ENCODE measurements around the gene BAIAP3.
"Not testable (repeated sequence)": the region's sequence is repeated elsewhere in the genome, so short reads cannot be mapped to it uniquely, and the experiment has no call there.

BAIAP3 gene

GRCh38 chr16:1333149-1333812, at the start of gene BAIAP3:
TSS of gene BAIAP3 (plus strand) at chr16:1333645. CDS start at chr16:1338550, 4,905 bp downstream.
- DNase-seq (ENCODE audit: low read depth): peak; percentile 41

- no peak for DNase-seq (ENCODE audit: low read depth)
These were observed 49.3 kb upstream of the BAIAP3 start for GRCh38 chr16:1283996-1284616.

- DNase-seq (ENCODE audit: low read depth): no peak
These were observed 47.6 kb upstream of the BAIAP3 start for GRCh38 chr16:1285669-1286512.

- no peak for DNase-seq (ENCODE audit: low read depth)
These were observed 46.8 kb upstream of the BAIAP3 start for GRCh38 chr16:1286513-1287094.

GRCh38 chr16:1287982-1288670, 45.3 kb upstream of the BAIAP3 start:
- DNase-seq (ENCODE audit: low read depth): no peak

GRCh38 chr16:1288813-1289476, 44.5 kb upstream of the BAIAP3 start:
- DNase-seq (ENCODE audit: low read depth): no peak

GRCh38 chr16:1289477-1289866, 44.0 kb upstream of the BAIAP3 start:
- DNase-seq (ENCODE audit: low read depth): no peak

- DNase-seq (ENCODE audit: low read depth): no peak
These were observed 43.4 kb upstream of the BAIAP3 start for GRCh38 chr16:1290063-1290501.

- DNase-seq (ENCODE audit: low read depth): no peak
These were observed 42.4 kb upstream of the BAIAP3 start for GRCh38 chr16:1290860-1291575.

- no peak for DNase-seq (ENCODE audit: low read depth)
These were observed 41.9 kb upstream of the BAIAP3 start for GRCh38 chr16:1291576-1291974.

- DNase-seq (ENCODE audit: low read depth): not testable (repeated sequence)
These were observed 41.2 kb upstream of the BAIAP3 start for GRCh38 chr16:1292208-1292607.

- DNase-seq (ENCODE audit: low read depth): not testable (repeated sequence)
These were observed 40.6 kb upstream of the BAIAP3 start for GRCh38 chr16:1292808-1293207.

- DNase-seq (ENCODE audit: low read depth): no peak
These were observed 39.4 kb upstream of the BAIAP3 start for GRCh38 chr16:1293921-1294656.

GRCh38 chr16:1295465-1295864, 38.0 kb upstream of the BAIAP3 start:
- no peak for DNase-seq (ENCODE audit: low read depth)

- DNase-seq (ENCODE audit: low read depth): not testable (repeated sequence)
These were observed 36.8 kb upstream of the BAIAP3 start for GRCh38 chr16:1296688-1297017.

- no peak for DNase-seq (ENCODE audit: low read depth)
These were observed 36.3 kb upstream of the BAIAP3 start for GRCh38 chr16:1297018-1297696.

- no peak for DNase-seq (ENCODE audit: low read depth)
These were observed 35.0 kb upstream of the BAIAP3 start for GRCh38 chr16:1298406-1298805.

- no peak for DNase-seq (ENCODE audit: low read depth)
These were observed 34.2 kb upstream of the BAIAP3 start for GRCh38 chr16:1299012-1299867.

- no peak for DNase-seq (ENCODE audit: low read depth)
These were observed 33.6 kb upstream of the BAIAP3 start for GRCh38 chr16:1299868-1300203.
